Sigmoid colon (tissue), 7 donors: ENCODE data around the gene NUMB. TPM values are rescaled to one million over a fixed set of nuclear protein-coding genes. Genes with fewer than 3 reads are reported as not detected.

ENCODE experiments used
- DNase-seq: peaks from one replicate; pipeline ENCODE4 v3.0.0-alpha.2; 2019
- H3K27ac ChIP-seq, 4 donors: fragments of 200-600 bp; sonication (generic); one replicate each; pipeline ENCODE4 v1.5.1; 2016 to 2019; ENCODE audit warnings: mild to moderate bottlenecking in 1 of 4
- H3K27me3 ChIP-seq, 3 donors: fragments of 200-600 bp; sonication (generic); one replicate each; pipeline ENCODE4 v1.5.1; 2019; ENCODE audit warnings: mild to moderate bottlenecking in 1 of 3
- H3K36me3 ChIP-seq, 4 donors: fragments of 200-600 bp; sonication (generic); one replicate each; pipeline ENCODE4 v1.5.1; 2016 to 2019
- H3K4me1 ChIP-seq, 4 donors: fragments of 200-600 bp; sonication (generic); one replicate each; pipeline ENCODE4 v1.5.1; 2017 to 2019
- H3K4me3 ChIP-seq, 4 donors: fragments of 200-600 bp; sonication (generic); one replicate each; pipeline ENCODE4 v1.5.1; 2017 to 2019; ENCODE audit warnings: mild to moderate bottlenecking in 2 of 4, moderate library complexity in 1 of 4
- H3K9me3 ChIP-seq, 4 donors: fragments of 200-600 bp in 3 of 4; sonication (generic) in 3 of 4; one replicate each; pipeline versions ENCODE4 v1.5.1 to v1.6.1; 2013 to 2019
- CTCF ChIP-seq, 4 experiments: fragments of 450-650 bp in 3 of 4; fragments of 200-600 bp in 1 of 4; IDR thresholded peaks; one replicate each; pipeline ENCODE4 v1.5.1; 2016 to 2019; ENCODE audit warnings: antibody characterized with exemption in 4 of 4, mild to moderate bottlenecking in 3 of 4, moderate library complexity in 2 of 4
- EP300 ChIP-seq, 4 donors: sonication (generic); formaldehyde crosslinking; IDR thresholded peaks; one replicate each; pipeline ENCODE4 v1.6.1; 2017; ENCODE audit warnings: antibody characterized with exemption in 4 of 4
- POLR2A ChIP-seq, 2 donors: fragments of 450-650 bp; IDR thresholded peaks; one replicate each; pipeline ENCODE4 v1.6.1; 2016; ENCODE audit warnings: antibody characterized with exemption in 2 of 2, mild to moderate bottlenecking in 2 of 2, moderate library complexity in 2 of 2
- POLR2AphosphoS5 ChIP-seq, 4 donors: sonication (generic); formaldehyde crosslinking; IDR thresholded peaks; one replicate each; pipeline ENCODE4 v1.6.1; 2017; ENCODE audit warnings: antibody characterized with exemption in 4 of 4
- WGBS, 2 donors: extraction: QIAGEN DNeasy Blood & Tissue Kit; methylation state at CpG; one replicate each; pipeline ENCODE4 v1.1.7; 2013; 5-methylcytosine and 5-hydroxymethylcytosine counted together
- intact Hi-C: fragments of 100-400 bp; cut with DNase I; formaldehyde crosslinking; loops from one replicate; pipeline ENCODE4 v1.15.1; 2023
- polyA plus RNA-seq, 3 donors: library from polyadenylated mRNA; stranded (reverse); fragments of 200-250 nt; gene quantifications; one replicate each; pipeline ENCODE4 v1.2.3, GENCODE V29; 2013
- total RNA-seq, 4 donors: library from RNA; depleted of rRNA; stranded (reverse); fragments of >200 nt; gene quantifications; one replicate each; pipeline ENCODE4 v1.1.0, GENCODE V29; 2016
- donor health status: healthy with polysubstance abuse.
- donor health status: Bipolar disorder and iron deficiency.
- donor health status: healthy.

The NUMB gene
- total and polyA plus RNA-seq, 7 donors = 37.6 to 80.3 (median 53.4) TPM

GRCh38 chr14:73438993-73439392, 19.4 kb downstream of the NUMB start:
- TF ChIP-seq POLR2AphosphoS5 (IDR thresholded peaks at IDR 0.05) (no peak), POLR2A (IDR thresholded peaks at IDR 0.05) (no peak)
- no peaks in the 10 kb centered on the region for H3K27me3 ChIP-seq
- H3K9me3 ChIP-seq = no peaks in the 10 kb centered on the region
- intact Hi-C loops = no loop called here
- H3K27ac ChIP-seq = no peak overlapping the region
- 65 to 81% methylated on average over 2 of the region's 2 CpGs for WGBS, 2 donors
- H3K4me1 ChIP-seq = peaks cover 0 to 16% (median 6%) of the 10 kb centered on the region in 4 donors
- H3K4me3 ChIP-seq = no peak overlapping the region
- no peaks in the 10 kb centered on the region for H3K36me3 ChIP-seq
- no peak for DNase-seq

- Histone ChIP-seq H3K4me1 (peaks cover 0 to 20% (median 8%) of the 10 kb centered on the region in 4 donors), H3K27me3 (no peaks in the 10 kb centered on the region), H3K36me3 (no peaks in the 10 kb centered on the region), H3K27ac (no peak overlapping the region), H3K4me3 (no peak overlapping the region), H3K9me3 (no peaks in the 10 kb centered on the region)
- 93 to 96% methylated on average over 2 of the region's 2 CpGs for WGBS, 2 donors
- intact Hi-C loops = no loop called here
- no peak for DNase-seq
- TF ChIP-seq POLR2A (IDR thresholded peaks at IDR 0.05) = no peak
- no peak for TF ChIP-seq POLR2AphosphoS5 (IDR thresholded peaks at IDR 0.05)
- TF ChIP-seq EP300 (IDR thresholded peaks at IDR 0.05) = no peak
- no peak for TF ChIP-seq CTCF (IDR thresholded peaks at IDR 0.05)
Measured at GRCh38 chr14:73437206-73437605, 21.1 kb downstream of the NUMB start.

- Histone ChIP-seq H3K27me3 (no peaks in the 10 kb centered on the region), H3K9me3 (no peaks in the 10 kb centered on the region), H3K36me3 (no peaks in the 10 kb centered on the region), H3K4me3 (no peak overlapping the region), H3K4me1 (peaks cover 0 to 38% (median 18%) of the 10 kb centered on the region in 4 donors), H3K27ac (no peak overlapping the region)
- intact Hi-C loops = no loop called here
- TF ChIP-seq CTCF (IDR thresholded peaks at IDR 0.05) (no peak), POLR2AphosphoS5 (IDR thresholded peaks at IDR 0.05) (no peak), POLR2A (IDR thresholded peaks at IDR 0.05) (no peak), EP300 (IDR thresholded peaks at IDR 0.05) (no peak)
- DNase-seq = no peak
- WGBS, 2 donors = 51 to 82% methylated on average over 3 of the region's 3 CpGs
Measured at GRCh38 chr14:73432124-73432523, 26.2 kb downstream of the NUMB start.

- H3K4me1 ChIP-seq = peaks cover 0 to 41% (median 29%) of the 10 kb centered on the region in 4 donors
- no peak for DNase-seq
- intact Hi-C loops = no loop called here
- H3K4me3 ChIP-seq = no peak overlapping the region
- no peaks in the 10 kb centered on the region for H3K9me3 ChIP-seq
- WGBS, 2 donors = 19 to 66% methylated on average over 5 of the region's 5 CpGs
- H3K27me3 ChIP-seq = no peaks in the 10 kb centered on the region
- TF ChIP-seq CTCF (IDR thresholded peaks at IDR 0.05) = no peak
- TF ChIP-seq POLR2AphosphoS5 (IDR thresholded peaks at IDR 0.05) = no peak
- TF ChIP-seq EP300 (IDR thresholded peaks at IDR 0.05) = no peak
- TF ChIP-seq POLR2A (IDR thresholded peaks at IDR 0.05) = no peak
- no peaks in the 10 kb centered on the region for H3K36me3 ChIP-seq
- H3K27ac ChIP-seq = peak overlapping the region; percentile 46 to 64 (median 62)
Measured at GRCh38 chr14:73428353-73428824, 30.0 kb downstream of the NUMB start.

GRCh38 chr14:73427516-73428264, 30.7 kb downstream of the NUMB start:
- 84 to 85% methylated on average over 4 of the region's 4 CpGs for WGBS, 2 donors
- Histone ChIP-seq H3K4me3 (no peak overlapping the region), H3K9me3 (no peaks in the 10 kb centered on the region), H3K27ac (peak overlapping the region; percentile 46 to 64 (median 62)), H3K36me3 (no peaks in the 10 kb centered on the region), H3K4me1 (peaks cover 0 to 42% (median 32%) of the 10 kb centered on the region in 4 donors), H3K27me3 (no peaks in the 10 kb centered on the region)
- intact Hi-C loops = no loop called here
- TF ChIP-seq CTCF (IDR thresholded peaks at IDR 0.05) (no peak), EP300 (IDR thresholded peaks at IDR 0.05) (no peak), POLR2AphosphoS5 (IDR thresholded peaks at IDR 0.05) (no peak), POLR2A (IDR thresholded peaks at IDR 0.05) (no peak)
- DNase-seq = no peak
